ENCODE data around the gene TSPAN9.

Gene TSPAN9

GRCh38 chr12:3313066-3313465 is 235.9 kb downstream of the TSPAN9 start:
- intact Hi-C loops (cut with DNase I): no loop called here
- peak in 7 of 10 donors; percentile 50 to 94 (median 80) for DNase-seq

GRCh38 chr12:3313675-3314663 is 236.8 kb downstream of the TSPAN9 start:
- peak in 7 of 10 donors; percentile 44 to 94 (median 70) for DNase-seq
- intact Hi-C loops (cut with DNase I): no loop called here

- peak in 3 of 10 donors; percentile 52 to 72 (median 59) for DNase-seq
- intact Hi-C loops (cut with DNase I): no loop called here
Measured at GRCh38 chr12:3315201-3315661, 238.1 kb downstream of the TSPAN9 start.

- DNase-seq: peak in 2 of 10 donors; percentile 65 to 72
- intact Hi-C loops (cut with DNase I): no loop called here
Measured at GRCh38 chr12:3316776-3317480, 239.7 kb downstream of the TSPAN9 start.

- DNase-seq: peak in 1 of 10 donors; percentile 32
- intact Hi-C loops (cut with DNase I): no loop called here
Measured at GRCh38 chr12:3317481-3317815, 240.3 kb downstream of the TSPAN9 start.

GRCh38 chr12:3317841-3318501 is 240.8 kb downstream of the TSPAN9 start:
- intact Hi-C loops (cut with DNase I): no loop called here
- peak in 2 of 10 donors; percentile 75 to 81 for DNase-seq

GRCh38 chr12:3319723-3320492 is 242.7 kb downstream of the TSPAN9 start:
- intact Hi-C loops (cut with DNase I): no loop called here
- DNase-seq: peak in 3 of 10 donors; percentile 39 to 80 (median 70)

- peak in 3 of 10 donors; percentile 64 to 67 (median 66) for DNase-seq
- intact Hi-C loops (cut with DNase I): no loop called here
Measured at GRCh38 chr12:3320881-3321509, 243.8 kb downstream of the TSPAN9 start.

- peak in 3 of 10 donors; percentile 3 to 56 (median 55) for DNase-seq
- intact Hi-C loops (cut with DNase I): no loop called here
Measured at GRCh38 chr12:3321881-3322280, 244.7 kb downstream of the TSPAN9 start.

- DNase-seq: peak in 5 of 10 donors; percentile 4 to 82 (median 72)
- intact Hi-C loops (cut with DNase I): no loop called here
Measured at GRCh38 chr12:3323002-3323685, 246.0 kb downstream of the TSPAN9 start.

GRCh38 chr12:3325736-3326135 is 248.6 kb downstream of the TSPAN9 start:
- intact Hi-C loops (cut with DNase I): no loop called here
- DNase-seq: peak in 1 of 10 donors; percentile 3

- intact Hi-C loops (cut with DNase I): no loop called here
- DNase-seq: peak in 5 of 10 donors; percentile 6 to 66 (median 45)
Measured at GRCh38 chr12:3326156-3326849, 249.1 kb downstream of the TSPAN9 start.

- peak in 4 of 10 donors; percentile 10 to 68 (median 50) for DNase-seq
- intact Hi-C loops (cut with DNase I): no loop called here
Measured at GRCh38 chr12:3326850-3327780, 249.9 kb downstream of the TSPAN9 start.

GRCh38 chr12:3328081-3328480 is 250.9 kb downstream of the TSPAN9 start:
- DNase-seq: peak in 3 of 10 donors; percentile 14 to 65 (median 31)
- intact Hi-C loops (cut with DNase I): no loop called here

- intact Hi-C loops (cut with DNase I): no loop called here
- DNase-seq: peak in 3 of 10 donors; percentile 34 to 63 (median 59)
Measured at GRCh38 chr12:3328571-3328970, 251.4 kb downstream of the TSPAN9 start.

- intact Hi-C loops (cut with DNase I): no loop called here
- DNase-seq: peak in 3 of 10 donors; percentile 15 to 35 (median 32)
Measured at GRCh38 chr12:3329361-3329760, 252.2 kb downstream of the TSPAN9 start.

GRCh38 chr12:3330976-3331510 is 253.9 kb downstream of the TSPAN9 start:
- intact Hi-C loops (cut with DNase I): no loop called here
- peak in 3 of 10 donors; percentile 28 to 55 (median 34) for DNase-seq
